ENCODE measurements around the gene ALK.
"Not testable (repeated sequence)": the region's sequence is repeated elsewhere in the genome, so short reads cannot be mapped to it uniquely, and the experiment has no call there.

The ALK gene

GRCh38 chr2:29753671-29754444 lies 167.5 kb downstream of the ALK start:
- DNase-seq: no peak

GRCh38 chr2:29751390-29751789 lies 170.0 kb downstream of the ALK start:
- no peak for DNase-seq

- DNase-seq: not testable (repeated sequence)
Observed at GRCh38 chr2:29750463-29750862, 170.9 kb downstream of the ALK start.

GRCh38 chr2:29749843-29750242 lies 171.5 kb downstream of the ALK start:
- peak; percentile 85 for DNase-seq

GRCh38 chr2:29749041-29749440 lies 172.3 kb downstream of the ALK start:
- DNase-seq: no peak

GRCh38 chr2:29747786-29748470 lies 173.5 kb downstream of the ALK start:
- peak; percentile 26 for DNase-seq

- no peak for DNase-seq
Observed at GRCh38 chr2:29744976-29745375, 176.4 kb downstream of the ALK start.

GRCh38 chr2:29743516-29743915 lies 177.9 kb downstream of the ALK start:
- no peak for DNase-seq

GRCh38 chr2:29742656-29743055 lies 178.7 kb downstream of the ALK start:
- DNase-seq: no peak

- no peak for DNase-seq
Observed at GRCh38 chr2:29741132-29741531, 180.3 kb downstream of the ALK start.

- no peak for DNase-seq
Observed at GRCh38 chr2:29733965-29734364, 187.4 kb downstream of the ALK start.

- DNase-seq: no peak
Observed at GRCh38 chr2:29733213-29733612, 188.2 kb downstream of the ALK start.

GRCh38 chr2:29731948-29732347 lies 189.4 kb downstream of the ALK start:
- no peak for DNase-seq

GRCh38 chr2:29729932-29730331 lies 191.5 kb downstream of the ALK start:
- DNase-seq: no peak

GRCh38 chr2:29729401-29729800 lies 192.0 kb downstream of the ALK start:
- no peak for DNase-seq

- no peak for DNase-seq
Observed at GRCh38 chr2:29726976-29727375, 194.4 kb downstream of the ALK start.

- DNase-seq: no peak
Observed at GRCh38 chr2:29725610-29726009, 195.8 kb downstream of the ALK start.

GRCh38 chr2:29724282-29724681 lies 197.1 kb downstream of the ALK start:
- DNase-seq: no peak

GRCh38 chr2:29723255-29724001 lies 198.0 kb downstream of the ALK start:
- no peak for DNase-seq

GRCh38 chr2:29719639-29720038 lies 201.7 kb downstream of the ALK start:
- no peak for DNase-seq

GRCh38 chr2:29718076-29718686 lies 203.2 kb downstream of the ALK start:
- no peak for DNase-seq

GRCh38 chr2:29715655-29716054 lies 205.7 kb downstream of the ALK start:
- DNase-seq: no peak

GRCh38 chr2:29714333-29714732 lies 207.1 kb downstream of the ALK start:
- no peak for DNase-seq
